GM18858 (cell line): Measurements from ENCODE around the gene ENGASE.

Experiments
- ATAC-seq: cut with Tn5 transposase; IDR thresholded peaks from one replicate; pipeline ENCODE4 v1.9.1; 2021; ENCODE audit not compliant: unreplicated experiment

The ENGASE gene

DNA sequence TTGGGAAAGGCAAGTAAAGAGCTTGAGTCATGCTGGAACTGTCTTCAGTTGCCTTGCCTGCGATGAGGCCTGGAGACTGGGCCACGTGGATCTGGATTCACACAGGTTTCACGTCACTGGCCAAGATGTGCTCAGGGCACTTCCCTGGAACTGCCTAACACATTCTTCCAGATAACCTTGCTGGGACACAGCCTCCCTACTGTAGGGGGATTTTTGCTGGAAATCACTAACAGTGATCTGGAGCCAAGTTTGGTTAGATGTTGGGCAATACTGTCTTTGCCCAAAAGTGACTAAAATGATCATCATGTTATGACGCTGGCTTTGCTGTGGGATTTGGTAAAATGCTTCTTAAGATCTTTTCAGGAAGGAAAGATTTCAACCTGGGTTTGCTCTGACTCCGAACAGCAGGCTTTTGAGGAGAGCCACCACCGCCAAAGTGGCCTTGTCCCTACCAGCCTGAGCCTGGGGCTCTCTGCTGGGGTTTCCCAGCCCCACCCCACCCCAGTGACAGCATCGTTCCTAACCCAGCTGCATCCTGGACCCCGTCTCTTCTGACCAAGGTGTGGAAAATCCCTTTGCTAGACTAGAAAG is 36.0 kb upstream of the ENGASE start:
- ATAC-seq: no peak

DNA sequence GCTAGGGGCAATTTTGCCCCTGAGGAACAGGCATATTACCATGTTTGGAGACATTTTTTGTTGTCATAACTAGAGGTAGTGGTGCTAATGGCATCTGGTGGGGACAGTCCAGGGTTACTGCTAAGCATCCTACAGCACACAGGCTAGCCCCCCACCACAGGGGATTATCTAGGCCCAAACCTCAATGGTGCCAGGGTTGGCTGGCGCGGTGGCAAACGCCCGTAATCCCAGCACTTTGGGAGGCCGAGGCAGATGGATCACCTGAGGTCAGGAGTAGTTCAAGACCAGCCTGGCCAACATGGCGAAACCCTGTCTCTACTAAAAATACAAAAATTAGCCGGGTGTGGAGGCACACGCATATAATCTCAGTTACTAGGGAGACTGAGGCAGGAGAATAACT is 35.5 kb upstream of the ENGASE start:
- no peak for ATAC-seq

DNA sequence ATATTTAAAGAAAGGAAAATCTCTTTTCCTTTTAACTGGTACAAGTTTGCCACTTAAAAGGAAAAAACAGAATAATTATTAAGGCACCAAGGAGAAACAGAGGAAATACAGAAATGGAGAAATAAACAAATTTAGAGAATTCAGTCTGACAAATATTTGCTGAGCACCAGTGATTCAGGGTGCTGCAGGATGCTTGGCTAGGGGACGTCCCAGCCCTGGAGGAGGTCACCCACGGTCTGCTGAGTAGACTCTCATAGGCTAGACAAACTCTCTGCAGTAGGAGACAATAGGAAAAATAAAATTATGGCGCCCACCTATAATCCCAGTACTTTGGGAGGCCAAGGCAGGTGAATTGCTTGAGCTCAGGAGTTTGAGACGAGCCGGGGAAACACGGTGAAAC is 34.7 kb upstream of the ENGASE start:
- ATAC-seq: no peak

DNA sequence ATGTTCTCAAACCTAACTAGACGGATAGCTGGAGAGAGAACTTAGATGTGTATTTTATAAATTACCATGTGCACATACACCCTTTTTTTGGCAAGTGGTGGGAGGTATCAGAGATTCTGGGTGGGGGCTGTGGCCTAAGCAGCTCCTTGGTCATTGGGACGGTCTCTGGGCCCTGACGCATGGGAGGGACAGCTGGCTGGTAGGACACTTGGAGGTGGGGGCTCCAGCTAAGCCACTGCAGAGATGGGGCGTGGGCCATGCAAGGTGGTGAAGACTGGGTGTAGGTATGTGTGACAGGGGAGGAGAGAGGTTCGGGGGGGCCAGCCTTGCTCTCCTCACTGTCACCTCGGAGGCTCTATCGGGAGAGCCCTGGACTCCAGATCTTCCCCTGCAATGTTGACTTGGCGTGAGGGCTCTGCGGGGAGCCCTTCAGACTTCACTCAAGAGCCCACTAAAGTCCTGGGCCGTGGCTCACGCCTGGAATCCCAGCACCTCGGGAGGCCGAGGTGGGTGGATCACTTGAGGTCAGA is 33.5 kb upstream of the ENGASE start:
- no peak for ATAC-seq

DNA sequence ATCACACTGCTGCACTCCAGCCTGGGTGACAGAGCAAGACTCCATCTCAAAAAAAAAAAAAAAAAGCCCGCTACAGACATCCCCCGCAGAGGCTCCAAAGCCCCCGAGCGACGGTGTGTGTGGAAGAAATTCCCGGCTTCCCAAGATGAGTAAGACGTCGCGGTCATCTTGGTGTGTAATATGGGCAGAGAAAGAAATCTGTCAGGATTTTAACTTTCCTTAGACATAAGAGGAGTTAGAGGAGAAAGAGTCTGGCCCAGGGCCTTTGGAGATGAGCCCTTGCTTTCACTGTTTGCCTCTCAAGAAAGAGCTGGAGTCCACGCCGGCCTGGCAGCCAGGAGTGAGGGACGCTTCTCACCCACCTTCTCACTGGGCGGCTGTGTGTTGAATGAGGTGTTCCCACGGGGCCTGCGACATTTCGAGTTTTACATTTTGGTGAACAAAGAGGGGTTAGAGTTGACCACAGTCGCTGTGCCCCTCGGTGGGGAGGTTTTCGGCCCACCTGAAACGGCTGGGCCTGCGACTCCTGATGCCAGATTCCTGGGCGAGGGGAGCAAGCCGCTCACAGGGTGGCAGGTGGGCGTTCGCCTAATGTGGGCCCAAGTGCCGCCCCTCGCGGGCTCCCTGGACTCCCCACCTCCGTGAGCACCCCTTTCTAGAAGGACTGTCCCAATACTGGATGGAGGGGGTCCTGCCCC is 32.8 kb upstream of the ENGASE start:
- no peak for ATAC-seq

DNA sequence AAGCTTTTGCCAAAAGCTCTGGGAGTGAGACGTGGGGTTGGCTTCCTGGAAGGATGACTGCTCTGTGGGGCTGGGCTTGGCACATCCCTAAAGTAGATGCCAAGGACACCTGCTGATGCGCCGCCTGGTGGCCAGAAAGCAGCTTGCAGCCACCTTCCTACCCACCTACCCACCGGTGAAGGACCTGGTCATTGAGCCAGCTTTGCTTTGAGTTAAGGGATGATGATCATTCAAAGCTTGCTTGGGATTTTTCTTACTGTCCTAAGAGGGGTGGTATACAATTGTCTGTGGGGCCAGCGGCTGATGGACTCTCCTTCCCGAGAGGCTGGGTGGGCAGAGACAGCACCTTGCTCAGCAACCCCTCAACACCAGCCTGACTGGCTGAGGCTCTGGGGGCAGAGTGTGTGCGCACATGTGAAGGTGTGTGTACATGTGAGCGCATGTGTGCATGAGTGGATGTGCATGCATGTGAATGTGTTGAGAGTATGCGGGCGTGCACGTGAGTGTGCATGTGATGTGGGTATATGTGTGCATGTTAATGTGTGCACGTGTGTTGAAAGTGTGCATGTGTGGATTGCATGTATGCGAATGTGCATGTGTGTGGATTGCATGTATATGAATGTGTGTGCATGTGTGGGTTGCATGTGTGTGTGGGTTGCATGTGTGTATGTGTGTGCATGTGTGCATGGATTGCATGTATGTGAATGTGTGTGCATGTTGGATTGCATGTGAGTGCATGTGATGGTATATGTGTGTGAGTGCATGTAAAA is 32.0 kb upstream of the ENGASE start:
- ATAC-seq: no peak

DNA sequence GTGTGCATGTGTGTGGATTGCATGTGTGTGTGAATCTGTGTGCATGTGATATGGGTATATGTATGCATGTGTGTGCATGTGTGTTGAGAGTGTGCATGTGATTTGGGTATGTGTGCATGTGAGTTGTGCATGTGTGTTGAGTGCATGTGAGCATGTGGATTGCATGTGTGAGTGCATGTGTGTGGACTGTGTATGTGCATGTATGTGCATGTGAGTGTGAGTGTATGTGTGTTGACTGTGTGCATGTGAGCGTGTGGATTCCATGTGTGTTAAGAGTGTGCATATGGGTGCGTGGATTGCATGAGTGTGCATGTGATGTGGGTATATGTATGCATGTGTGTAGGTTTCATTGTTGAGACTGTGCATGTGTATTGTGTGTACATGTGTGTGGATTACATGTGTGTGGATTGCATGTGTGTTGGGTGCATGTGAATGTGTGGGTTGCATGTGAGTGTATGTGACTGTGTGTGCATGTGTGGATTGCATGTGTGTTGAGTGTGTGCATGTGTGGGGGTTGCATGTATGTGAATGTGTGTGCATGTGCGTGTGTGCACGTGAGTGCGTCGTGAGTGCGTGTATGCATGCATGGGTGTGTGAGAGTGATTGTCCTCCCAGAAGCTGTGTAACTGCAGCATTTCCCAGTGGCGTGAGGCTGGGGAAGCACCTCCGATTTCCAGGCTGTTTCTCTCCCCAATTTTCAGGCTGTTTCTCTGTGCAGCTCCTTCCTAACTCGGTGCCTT is 31.3 kb upstream of the ENGASE start:
- ATAC-seq: no peak

DNA sequence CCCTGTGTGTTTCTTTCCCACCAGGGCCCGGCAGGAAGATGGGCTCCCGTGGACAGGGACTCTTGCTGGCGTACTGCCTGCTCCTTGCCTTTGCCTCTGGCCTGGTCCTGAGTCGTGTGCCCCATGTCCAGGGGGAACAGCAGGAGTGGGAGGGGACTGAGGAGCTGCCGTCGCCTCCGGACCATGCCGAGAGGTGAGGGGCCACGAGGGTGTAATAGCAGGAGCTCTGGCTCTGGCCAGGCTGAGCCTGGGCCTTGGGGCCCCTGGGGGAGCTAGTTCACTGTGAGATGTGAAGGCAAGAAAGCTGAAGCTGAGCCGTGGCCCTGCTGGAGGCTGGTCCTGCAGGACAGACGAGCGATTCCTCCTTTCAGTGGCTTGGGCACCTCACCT is 30.7 kb upstream of the ENGASE start:
- ATAC-seq: no peak

DNA sequence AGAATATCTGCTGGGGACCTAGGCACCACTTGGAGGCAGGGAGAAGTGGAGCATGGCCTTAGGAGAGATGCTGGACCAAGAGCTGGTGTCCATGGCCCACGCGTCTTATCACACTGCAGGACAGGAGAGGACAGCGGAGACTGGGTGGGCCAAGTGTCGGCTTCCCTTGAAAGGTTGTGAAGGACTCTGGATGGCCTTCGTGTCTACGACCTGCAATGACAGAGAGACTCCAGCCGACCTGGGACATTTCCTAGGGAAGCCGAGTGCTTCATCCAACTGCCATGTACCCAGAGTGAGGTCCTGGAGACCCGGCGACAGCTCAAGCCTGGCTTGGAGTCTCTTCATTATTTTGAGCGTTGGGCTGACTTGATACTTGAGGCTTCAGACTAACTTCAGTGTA is 30.2 kb upstream of the ENGASE start:
- ATAC-seq: no peak

DNA sequence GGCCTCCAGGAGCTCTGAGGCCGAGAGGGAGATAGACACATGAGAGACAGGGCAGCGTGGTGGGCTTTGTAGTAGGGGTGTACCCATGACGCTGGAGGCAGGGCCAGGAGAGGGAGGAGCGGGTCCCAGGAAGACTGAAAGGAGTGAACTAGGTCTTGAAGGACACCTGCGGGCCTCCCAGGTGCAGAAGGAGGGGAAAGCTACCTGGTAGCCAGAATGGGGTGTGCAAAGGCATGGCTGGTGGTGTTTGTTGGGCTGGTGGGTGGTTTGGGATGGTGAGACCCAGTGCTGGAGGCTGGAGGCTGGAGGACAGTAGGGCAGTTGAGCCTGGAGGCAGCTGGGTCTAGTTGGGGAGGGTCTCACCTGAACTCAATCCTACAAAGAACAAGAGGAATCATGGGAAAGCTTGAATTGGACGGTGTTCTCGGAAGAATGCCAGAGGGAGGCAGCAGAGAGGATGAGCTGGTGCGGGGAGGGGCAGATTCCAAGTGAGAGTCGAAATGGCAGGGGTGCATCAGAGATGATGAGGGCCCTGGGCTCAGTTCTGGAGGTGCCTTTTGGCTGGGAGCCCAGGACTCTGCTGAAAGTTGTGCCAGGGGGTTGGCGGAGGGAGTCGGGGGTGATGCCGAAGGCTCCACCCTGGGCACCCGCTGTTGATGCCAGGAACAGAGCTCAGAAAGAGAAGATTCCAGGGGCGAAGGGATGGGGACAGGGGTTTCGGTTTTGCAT is 29.5 kb upstream of the ENGASE start:
- no peak for ATAC-seq

DNA sequence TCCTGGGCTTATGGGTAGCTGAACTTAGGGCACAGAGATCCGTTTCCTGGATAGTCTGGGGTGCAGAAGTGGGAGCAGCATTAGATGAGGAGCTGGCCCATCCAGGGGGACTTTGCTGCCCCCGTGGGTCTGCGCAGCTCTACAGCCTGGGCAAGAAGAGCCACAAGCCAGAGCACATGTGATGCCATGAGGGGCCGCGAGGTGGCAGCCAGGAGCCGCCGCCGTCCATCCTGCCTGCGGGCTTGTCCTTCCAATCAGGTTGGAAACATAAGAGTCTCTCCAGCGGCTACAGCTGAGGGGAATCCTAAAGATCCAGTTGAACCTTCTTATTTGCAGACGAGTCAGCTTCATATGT is 28.8 kb upstream of the ENGASE start:
- no peak for ATAC-seq

DNA sequence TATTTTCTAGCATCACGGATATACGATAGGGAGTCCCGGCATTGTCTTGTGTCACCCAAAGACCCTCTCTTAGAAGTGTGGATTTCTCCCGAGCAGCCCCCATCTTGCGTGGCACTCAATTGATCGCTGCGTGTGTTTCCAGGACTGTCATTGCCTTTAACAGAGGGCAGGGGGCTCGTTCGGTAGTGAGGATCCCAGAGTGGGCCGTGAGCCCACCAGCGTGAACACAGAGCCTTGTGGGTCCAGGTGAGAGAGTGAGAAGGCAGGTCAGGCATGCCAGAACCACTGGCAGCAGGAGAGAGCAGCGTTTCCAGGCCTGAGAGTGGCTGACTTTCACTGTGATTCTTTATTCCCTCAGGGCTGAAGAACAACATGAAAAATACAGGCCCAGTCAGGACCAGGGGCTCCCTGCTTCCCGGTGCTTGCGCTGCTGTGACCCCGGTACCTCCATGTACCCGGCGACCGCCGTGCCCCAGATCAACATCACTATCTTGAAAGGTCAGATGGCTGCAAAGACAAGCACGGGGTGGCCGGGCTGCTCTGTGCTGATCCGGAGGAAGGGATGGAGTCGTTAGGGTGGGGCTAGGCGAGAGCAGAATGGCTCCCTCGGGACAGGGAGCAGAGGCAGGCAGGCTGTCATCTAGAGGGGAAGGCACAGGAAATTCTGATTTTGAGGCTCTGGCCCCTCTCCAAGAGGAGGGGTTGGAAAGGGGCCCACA is 28.3 kb upstream of the ENGASE start:
- no peak for ATAC-seq

DNA sequence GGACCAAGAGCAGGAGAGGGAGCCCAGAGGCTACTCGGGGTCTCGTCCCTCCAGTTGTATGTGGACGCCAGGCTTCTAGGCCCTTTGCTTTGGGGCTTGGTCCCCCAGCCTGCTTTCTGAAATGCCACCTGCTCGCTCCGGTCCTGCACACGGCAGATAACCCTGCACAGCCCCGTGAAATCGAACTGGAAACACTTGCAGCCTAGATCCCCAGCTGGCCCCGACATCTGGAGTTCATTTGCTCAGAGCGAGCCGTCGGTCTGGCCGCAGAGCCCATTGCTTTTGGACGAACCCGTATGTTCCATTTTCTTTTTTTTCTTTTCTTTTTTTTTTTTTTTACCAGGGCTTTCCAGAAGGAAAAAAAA is 27.7 kb upstream of the ENGASE start:
- ATAC-seq: no peak

DNA sequence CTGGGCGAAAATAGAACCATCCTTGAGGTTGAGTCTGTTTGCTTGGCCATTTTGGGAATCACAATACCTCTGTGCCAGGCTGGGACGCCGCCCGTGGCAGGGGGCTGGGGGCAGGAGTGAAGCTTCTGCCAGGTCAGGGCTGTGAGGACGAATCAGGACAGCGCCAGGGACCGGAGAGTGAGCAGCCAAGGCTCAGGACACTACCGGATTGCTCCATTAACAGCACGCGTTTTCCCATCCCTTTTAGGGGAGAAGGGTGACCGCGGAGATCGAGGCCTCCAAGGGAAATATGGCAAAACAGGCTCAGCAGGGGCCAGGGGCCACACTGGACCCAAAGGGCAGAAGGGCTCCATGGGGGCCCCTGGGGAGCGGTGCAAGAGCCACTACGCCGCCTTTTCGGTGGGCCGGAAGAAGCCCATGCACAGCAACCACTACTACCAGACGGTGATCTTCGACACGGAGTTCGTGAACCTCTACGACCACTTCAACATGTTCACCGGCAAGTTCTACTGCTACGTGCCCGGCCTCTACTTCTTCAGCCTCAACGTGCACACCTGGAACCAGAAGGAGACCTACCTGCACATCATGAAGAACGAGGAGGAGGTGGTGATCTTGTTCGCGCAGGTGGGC is 27.2 kb upstream of the ENGASE start:
- ATAC-seq: no peak

DNA sequence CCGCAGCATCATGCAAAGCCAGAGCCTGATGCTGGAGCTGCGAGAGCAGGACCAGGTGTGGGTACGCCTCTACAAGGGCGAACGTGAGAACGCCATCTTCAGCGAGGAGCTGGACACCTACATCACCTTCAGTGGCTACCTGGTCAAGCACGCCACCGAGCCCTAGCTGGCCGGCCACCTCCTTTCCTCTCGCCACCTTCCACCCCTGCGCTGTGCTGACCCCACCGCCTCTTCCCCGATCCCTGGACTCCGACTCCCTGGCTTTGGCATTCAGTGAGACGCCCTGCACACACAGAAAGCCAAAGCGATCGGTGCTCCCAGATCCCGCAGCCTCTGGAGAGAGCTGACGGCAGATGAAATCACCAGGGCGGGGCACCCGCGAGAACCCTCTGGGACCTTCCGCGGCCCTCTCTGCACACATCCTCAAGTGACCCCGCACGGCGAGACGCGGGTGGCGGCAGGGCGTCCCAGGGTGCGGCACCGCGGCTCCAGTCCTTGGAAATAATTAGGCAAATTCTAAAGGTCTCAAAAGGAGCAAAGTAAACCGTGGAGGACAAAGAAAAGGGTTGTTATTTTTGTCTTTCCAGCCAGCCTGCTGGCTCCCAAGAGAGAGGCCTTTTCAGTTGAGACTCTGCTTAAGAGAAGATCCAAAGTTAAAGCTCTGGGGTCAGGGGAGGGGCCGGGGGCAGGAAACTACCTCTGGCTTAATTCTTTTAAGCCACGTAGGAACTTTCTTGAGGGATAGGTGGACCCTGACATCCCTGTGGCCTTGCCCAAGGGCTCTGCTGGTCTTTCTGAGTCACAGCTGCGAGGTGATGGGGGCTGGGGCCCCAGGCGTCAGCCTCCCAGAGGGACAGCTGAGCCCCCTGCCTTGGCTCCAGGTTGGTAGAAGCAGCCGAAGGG is 26.4 kb upstream of the ENGASE start:
- ATAC-seq: no peak

DNA sequence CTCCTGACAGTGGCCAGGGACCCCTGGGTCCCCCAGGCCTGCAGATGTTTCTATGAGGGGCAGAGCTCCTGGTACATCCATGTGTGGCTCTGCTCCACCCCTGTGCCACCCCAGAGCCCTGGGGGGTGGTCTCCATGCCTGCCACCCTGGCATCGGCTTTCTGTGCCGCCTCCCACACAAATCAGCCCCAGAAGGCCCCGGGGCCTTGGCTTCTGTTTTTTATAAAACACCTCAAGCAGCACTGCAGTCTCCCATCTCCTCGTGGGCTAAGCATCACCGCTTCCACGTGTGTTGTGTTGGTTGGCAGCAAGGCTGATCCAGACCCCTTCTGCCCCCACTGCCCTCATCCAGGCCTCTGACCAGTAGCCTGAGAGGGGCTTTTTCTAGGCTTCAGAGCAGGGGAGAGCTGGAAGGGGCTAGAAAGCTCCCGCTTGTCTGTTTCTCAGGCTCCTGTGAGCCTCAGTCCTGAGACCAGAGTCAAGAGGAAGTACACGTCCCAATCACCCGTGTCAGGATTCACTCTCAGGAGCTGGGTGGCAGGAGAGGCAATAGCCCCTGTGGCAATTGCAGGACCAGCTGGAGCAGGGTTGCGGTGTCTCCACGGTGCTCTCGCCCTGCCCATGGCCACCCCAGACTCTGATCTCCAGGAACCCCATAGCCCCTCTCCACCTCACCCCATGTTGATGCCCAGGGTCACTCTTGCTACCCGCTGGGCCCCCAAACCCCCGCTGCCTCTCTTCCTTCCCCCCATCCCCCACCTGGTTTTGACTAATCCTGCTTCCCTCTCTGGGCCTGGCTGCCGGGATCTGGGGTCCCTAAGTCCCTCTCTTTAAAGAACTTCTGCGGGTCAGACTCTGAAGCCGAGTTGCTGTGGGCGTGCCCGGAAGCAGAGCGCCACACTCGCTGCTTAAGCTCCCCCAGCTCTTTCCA is 25.5 kb upstream of the ENGASE start:
- no peak for ATAC-seq

DNA sequence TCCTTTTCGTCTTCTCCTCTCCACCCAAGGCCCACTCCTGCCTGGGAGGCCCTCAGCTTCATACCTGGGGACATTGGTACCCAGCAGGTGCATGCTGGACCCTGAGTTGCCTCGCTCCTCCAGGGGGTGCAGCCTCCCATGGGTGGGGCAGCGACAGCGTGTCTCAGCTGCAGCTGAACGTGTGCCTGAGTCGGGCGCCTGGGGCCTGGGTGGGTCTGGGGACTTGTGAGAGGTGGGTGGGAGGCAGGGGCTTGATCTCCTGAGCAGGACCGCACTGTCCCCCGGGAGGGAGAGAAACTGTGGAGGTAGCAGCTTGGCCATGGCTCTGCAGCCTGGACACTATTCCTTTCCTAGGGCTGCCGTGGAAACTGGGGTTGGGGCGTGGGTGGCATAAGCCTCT is 24.8 kb upstream of the ENGASE start:
- ATAC-seq: no peak

DNA sequence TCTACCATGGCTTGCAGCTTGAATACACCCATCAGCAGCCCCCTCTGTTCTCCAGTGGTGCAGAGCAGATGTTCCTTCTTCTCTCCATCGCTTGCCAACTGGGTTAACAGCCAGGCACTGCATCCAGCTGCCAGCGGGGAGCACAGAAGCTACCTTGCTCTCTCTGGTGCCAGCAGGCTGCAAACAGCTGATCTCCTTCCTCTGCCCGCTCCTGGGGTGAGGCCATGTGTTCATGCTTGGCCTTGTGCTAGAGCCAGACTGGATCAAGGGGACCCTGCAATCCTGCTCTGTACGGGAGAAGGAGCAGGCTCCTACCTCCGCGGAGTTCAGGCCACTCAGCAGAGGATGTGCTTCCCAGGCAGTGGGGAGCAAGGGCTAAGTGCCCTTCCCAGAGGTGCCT is 24.1 kb upstream of the ENGASE start:
- no peak for ATAC-seq
